Measurements from ENCODE around the gene SPACA5B. TPM values are rescaled to one million over a fixed set of nuclear protein-coding genes. Genes with fewer than 3 reads are reported as not detected.
"Not testable (repeated sequence)": the region's sequence is repeated elsewhere in the genome, so short reads cannot be mapped to it uniquely, and the experiment has no call there.

The SPACA5B gene
- not detected for total RNA-seq
- long read RNA-seq: 0 reads

- H3K36me3 ChIP-seq; H3K4me1 ChIP-seq; H3K4me3 ChIP-seq; intact Hi-C loops (cut with DNase I); H3K27ac ChIP-seq; DNase-seq; H3K27me3 ChIP-seq; ATAC-seq; H3K9me3 ChIP-seq: not testable (repeated sequence)
- WGBS (ENCODE audit: insufficient coverage, low coverage, low lambda C conversion rate, missing lambda C conversion rate): no CpG with 5 or more reads among the region's 4 CpGs
Observed at GRCh38 chrX:48130326-48130725, at the start of gene SPACA5B. SPACA5B (plus strand) TSS chrX:48130626; CDS start chrX:48130688, 62 bp downstream.

- no peaks in the 10 kb centered on the region for H3K27me3 ChIP-seq
- no peaks in the 10 kb centered on the region for H3K36me3 ChIP-seq
- no peaks in the 10 kb centered on the region for H3K9me3 ChIP-seq
- no peak for TF ChIP-seq POLR2A (IDR thresholded peaks at IDR 0.05)
- peak; percentile 46 to 64 (median 58) for TF ChIP-seq CTCF (IDR thresholded peaks at IDR 0.05)
- ATAC-seq (peak; percentile 82 to 89 (median 84)), DNase-seq (peak in 1 of 3 donors; percentile 20)
- 17% methylated on average over 9 of the region's 9 CpGs for WGBS (ENCODE audit: insufficient coverage, low coverage, low lambda C conversion rate, missing lambda C conversion rate)
- H3K4me3 ChIP-seq: no peak overlapping the region
- H3K4me1 ChIP-seq: no peaks in the 10 kb centered on the region
- intact Hi-C loops (cut with DNase I): no loop called here
- H3K27ac ChIP-seq: no peak overlapping the region
Observed at GRCh38 chrX:48083212-48083611, 47.2 kb upstream of the SPACA5B start.

GRCh38 chrX:48083706-48084105 lies 46.7 kb upstream of the SPACA5B start:
- no peaks in the 10 kb centered on the region for H3K36me3 ChIP-seq
- DNase-seq (no peak), ATAC-seq (no peak)
- 61% methylated on average over 4 of the region's 5 CpGs for WGBS (ENCODE audit: insufficient coverage, low coverage, low lambda C conversion rate, missing lambda C conversion rate)
- no peak overlapping the region for H3K27ac ChIP-seq
- intact Hi-C loops (cut with DNase I): no loop called here
- no peaks in the 10 kb centered on the region for H3K27me3 ChIP-seq
- TF ChIP-seq CTCF (IDR thresholded peaks at IDR 0.05) (no peak), POLR2A (IDR thresholded peaks at IDR 0.05) (no peak)
- no peaks in the 10 kb centered on the region for H3K9me3 ChIP-seq
- no peaks in the 10 kb centered on the region for H3K4me1 ChIP-seq
- no peak overlapping the region for H3K4me3 ChIP-seq

- Histone ChIP-seq H3K36me3 (no peaks in the 10 kb centered on the region), H3K9me3 (no peaks in the 10 kb centered on the region), H3K4me3 (no peak overlapping the region), H3K27ac (no peak overlapping the region), H3K27me3 (no peaks in the 10 kb centered on the region), H3K4me1 (no peaks in the 10 kb centered on the region)
- DNase-seq (no peak), ATAC-seq (no peak)
- intact Hi-C loops (cut with DNase I): no loop called here
- no peak for TF ChIP-seq CTCF (IDR thresholded peaks at IDR 0.05)
- no peak for TF ChIP-seq POLR2A (IDR thresholded peaks at IDR 0.05)
Observed at GRCh38 chrX:48086082-48086481, 44.3 kb upstream of the SPACA5B start.

GRCh38 chrX:48090123-48090522 lies 40.3 kb upstream of the SPACA5B start:
- no peak overlapping the region for H3K27ac ChIP-seq
- no peak overlapping the region for H3K4me3 ChIP-seq
- intact Hi-C loops (cut with DNase I): no loop called here
- DNase-seq (no peak), ATAC-seq (no peak)
- no peak for TF ChIP-seq CTCF (IDR thresholded peaks at IDR 0.05)
- TF ChIP-seq POLR2A (IDR thresholded peaks at IDR 0.05): no peak
- H3K27me3 ChIP-seq: no peaks in the 10 kb centered on the region
- 57% methylated on average over 5 of the region's 5 CpGs for WGBS (ENCODE audit: insufficient coverage, low coverage, low lambda C conversion rate, missing lambda C conversion rate)
- no peaks in the 10 kb centered on the region for H3K36me3 ChIP-seq
- no peaks in the 10 kb centered on the region for H3K4me1 ChIP-seq
- no peaks in the 10 kb centered on the region for H3K9me3 ChIP-seq

- H3K27ac ChIP-seq; H3K27me3 ChIP-seq; intact Hi-C loops (cut with DNase I); H3K4me1 ChIP-seq; H3K36me3 ChIP-seq; H3K9me3 ChIP-seq; H3K4me3 ChIP-seq; DNase-seq; ATAC-seq: not testable (repeated sequence)
- WGBS (ENCODE audit: insufficient coverage, low coverage, low lambda C conversion rate, missing lambda C conversion rate): 31% methylated on average over 2 of the region's 3 CpGs
Observed at GRCh38 chrX:48092558-48092957, 37.9 kb upstream of the SPACA5B start.
